SU-DHL-6 (cell line): Measurements from ENCODE around the gene ITLN1.

Source experiments
- H2AFZ ChIP-seq: fragments of 200-600 bp; sonication (generic); 2 replicates; pipeline ENCODE4 v1.6.1; 2014; ENCODE audit warnings: low read depth, mild to moderate bottlenecking, moderate library complexity, mixed read lengths, antibody characterized with exemption, low read length; ENCODE audit not compliant: severe bottlenecking
- H3F3A ChIP-seq: fragments of 200-600 bp; shearing (Covaris generic); 2 replicates; pipeline ENCODE4 v1.6.0; 2016; ENCODE audit warnings: antibody characterized with exemption, mild to moderate bottlenecking; ENCODE audit not compliant: insufficient read depth
- H3K27ac ChIP-seq: fragments of 200-600 bp; sonication (generic); 2 replicates; pipeline ENCODE4 v1.5.1; 2016; ENCODE audit warnings: low read depth, mild to moderate bottlenecking, low read length, moderate library complexity, mixed read lengths
- H3K27me3 ChIP-seq: fragments of 200-600 bp; sonication (generic), shearing (Covaris generic); 2 replicates; pipeline ENCODE4 v1.6.0; 2014; ENCODE audit warnings: mild to moderate bottlenecking, low read length
- H3K36me3 ChIP-seq: fragments of 200-600 bp; sonication (generic); 2 replicates; pipeline ENCODE4 v1.6.1; 2014; ENCODE audit warnings: mild to moderate bottlenecking, low read length, mixed read lengths
- H3K4me2 ChIP-seq: fragments of 300-600, 200-600 bp; shearing (Covaris generic), sonication (generic); 2 replicates; pipeline ENCODE4 v1.6.0; 2014; ENCODE audit warnings: low read length, low read depth, mild to moderate bottlenecking; ENCODE audit not compliant: poor library complexity, severe bottlenecking
- H3K4me3 ChIP-seq: fragments of 200-600 bp; sonication (generic); 2 replicates; pipeline ENCODE4 v1.5.1; 2014; ENCODE audit warnings: antibody characterized with exemption, low read length, mild to moderate bottlenecking, mixed read lengths; ENCODE audit not compliant: insufficient read depth, poor library complexity, severe bottlenecking
- H3K79me2 ChIP-seq: fragments of 200-600 bp; sonication (generic); 2 replicates; pipeline ENCODE4 v1.6.1; 2014; ENCODE audit warnings: mild to moderate bottlenecking, low read length, moderate library complexity; ENCODE audit not compliant: insufficient read depth
- H3K9ac ChIP-seq: fragments of 200-600 bp; sonication (generic); 2 replicates; pipeline ENCODE4 v1.7.0; 2014; ENCODE audit warnings: mild to moderate bottlenecking, low read length
- H3K9me2 ChIP-seq: fragments of 200-600 bp; sonication (generic); replicated peaks from 2 replicates; pipeline ENCODE4 v1.6.1; 2014; ENCODE audit warnings: low read length; ENCODE audit not compliant: insufficient read depth
- H3K9me3 ChIP-seq: fragments of 200-600 bp; sonication (generic); 2 replicates; pipeline ENCODE4 v1.6.1; 2014; ENCODE audit warnings: low read length, mixed read lengths; ENCODE audit not compliant: insufficient read depth
- H4K20me1 ChIP-seq: fragments of 200-600 bp; sonication (generic); 2 replicates; pipeline ENCODE4 v1.6.1; 2014; ENCODE audit warnings: low read depth, mild to moderate bottlenecking, antibody characterized with exemption, low read length, moderate library complexity, mixed read lengths
- EZH2phosphoT487 ChIP-seq: fragments of 200-600 bp; sonication (generic), shearing (Covaris generic); conservative IDR thresholded peaks from 2 replicates; pipeline ENCODE4 v1.6.1; 2018; ENCODE audit warnings: mild to moderate bottlenecking, antibody characterized with exemption, low read length, moderate library complexity, mixed read lengths
- TF ChIP-seq, protein P1 (sequence below): fragments of 200-600 bp; sonication (generic); IDR thresholded peaks from one replicate; pipeline ENCODE4 v1.5.1; 2017; ENCODE audit warnings: antibody characterized with exemption, mild to moderate bottlenecking, low read length, moderate library complexity; ENCODE audit not compliant: insufficient read depth, poor library complexity, severe bottlenecking

Gene ITLN1

DNA sequence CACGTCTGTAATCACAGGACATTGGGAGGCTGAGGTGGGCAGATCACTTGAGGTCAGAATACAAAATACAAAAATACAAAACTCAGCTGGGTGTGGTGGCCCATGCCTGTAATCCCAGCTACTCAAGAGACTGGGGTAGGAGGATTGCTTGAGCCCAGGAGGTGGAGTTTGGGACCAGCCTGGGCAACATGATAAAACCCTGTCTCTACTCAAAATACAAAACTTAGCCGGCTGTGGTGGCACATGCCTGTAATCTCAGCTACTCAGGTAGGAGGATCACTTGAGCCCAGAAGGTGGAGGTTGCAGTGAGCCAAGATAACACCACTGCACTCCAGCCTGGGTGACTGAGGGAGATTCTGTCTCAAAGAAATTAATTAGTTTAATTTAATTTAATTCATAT lies 6.5 kb upstream of the ITLN1 start:
- H3K27ac ChIP-seq, result no peak overlapping the region
- H3K4me2 ChIP-seq, result no peak overlapping the region
- H3K9ac ChIP-seq, result no peak overlapping the region
- H3K9me2 ChIP-seq, result no peaks in the 10 kb centered on the region
- H2AFZ ChIP-seq, result no peak overlapping the region
- H3K4me3 ChIP-seq, result no peak overlapping the region
- H3K36me3 ChIP-seq, result no peaks in the 10 kb centered on the region
- no peaks in the 10 kb centered on the region for H3K79me2 ChIP-seq
- H4K20me1 ChIP-seq, result no peaks in the 10 kb centered on the region
- TF ChIP-seq EZH2phosphoT487, result no peak
- TF ChIP-seq, protein P1, sequence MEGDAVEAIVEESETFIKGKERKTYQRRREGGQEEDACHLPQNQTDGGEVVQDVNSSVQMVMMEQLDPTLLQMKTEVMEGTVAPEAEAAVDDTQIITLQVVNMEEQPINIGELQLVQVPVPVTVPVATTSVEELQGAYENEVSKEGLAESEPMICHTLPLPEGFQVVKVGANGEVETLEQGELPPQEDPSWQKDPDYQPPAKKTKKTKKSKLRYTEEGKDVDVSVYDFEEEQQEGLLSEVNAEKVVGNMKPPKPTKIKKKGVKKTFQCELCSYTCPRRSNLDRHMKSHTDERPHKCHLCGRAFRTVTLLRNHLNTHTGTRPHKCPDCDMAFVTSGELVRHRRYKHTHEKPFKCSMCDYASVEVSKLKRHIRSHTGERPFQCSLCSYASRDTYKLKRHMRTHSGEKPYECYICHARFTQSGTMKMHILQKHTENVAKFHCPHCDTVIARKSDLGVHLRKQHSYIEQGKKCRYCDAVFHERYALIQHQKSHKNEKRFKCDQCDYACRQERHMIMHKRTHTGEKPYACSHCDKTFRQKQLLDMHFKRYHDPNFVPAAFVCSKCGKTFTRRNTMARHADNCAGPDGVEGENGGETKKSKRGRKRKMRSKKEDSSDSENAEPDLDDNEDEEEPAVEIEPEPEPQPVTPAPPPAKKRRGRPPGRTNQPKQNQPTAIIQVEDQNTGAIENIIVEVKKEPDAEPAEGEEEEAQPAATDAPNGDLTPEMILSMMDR, result no peak
- no peaks in the 10 kb centered on the region for H3F3A ChIP-seq
- no peaks in the 10 kb centered on the region for H3K9me3 ChIP-seq
- no peaks in the 10 kb centered on the region for H3K27me3 ChIP-seq

DNA sequence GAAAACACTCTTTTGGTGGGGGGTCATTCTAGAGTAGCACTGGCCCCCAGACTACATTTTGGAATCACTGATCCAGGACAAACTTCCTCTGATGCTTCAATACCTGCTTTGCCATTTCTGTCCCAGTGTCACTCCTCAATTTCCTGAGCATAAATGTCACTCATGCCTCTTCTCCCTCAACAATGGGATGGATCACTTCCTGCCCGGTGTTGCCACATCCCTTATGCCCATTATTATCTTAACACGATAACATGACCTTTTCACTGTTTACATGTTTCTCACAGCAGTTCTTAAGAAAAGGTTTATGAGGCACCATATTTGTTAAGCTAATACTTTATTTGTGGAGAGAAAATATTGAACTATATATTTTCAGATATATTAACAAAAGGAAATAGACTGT lies 3.9 kb upstream of the ITLN1 start:
- Histone ChIP-seq H3K4me3 (no peak overlapping the region), H2AFZ (no peak overlapping the region), H3K79me2 (no peaks in the 10 kb centered on the region), H3K4me2 (no peak overlapping the region), H4K20me1 (no peaks in the 10 kb centered on the region), H3K36me3 (no peaks in the 10 kb centered on the region), H3K27ac (no peak overlapping the region), H3K27me3 (no peaks in the 10 kb centered on the region), H3F3A (no peaks in the 10 kb centered on the region), H3K9me3 (no peaks in the 10 kb centered on the region), H3K9ac (no peak overlapping the region), H3K9me2 (no peaks in the 10 kb centered on the region)
- TF ChIP-seq, protein P1, result no peak

DNA sequence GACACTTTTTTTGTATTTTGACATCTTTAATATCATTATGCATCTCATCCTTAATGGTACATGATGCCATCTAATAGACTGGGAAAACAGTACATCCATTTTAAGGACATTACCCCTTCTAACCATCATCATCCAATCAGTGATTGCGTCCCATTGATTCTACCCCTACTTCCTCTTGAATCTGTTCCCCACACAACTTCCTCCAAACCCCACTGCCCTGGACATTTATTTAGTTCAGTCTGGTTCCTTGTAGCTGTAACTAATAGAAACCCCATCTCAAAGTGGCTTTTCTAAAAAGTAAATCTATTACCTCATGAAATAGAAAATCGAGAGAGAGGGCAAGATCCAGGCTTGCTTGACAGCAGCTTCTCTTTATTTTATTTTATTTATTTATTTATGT lies 2.1 kb upstream of the ITLN1 start:
- H4K20me1 ChIP-seq, result no peaks in the 10 kb centered on the region
- H3K4me3 ChIP-seq, result no peak overlapping the region
- H3K27ac ChIP-seq, result no peak overlapping the region
- no peaks in the 10 kb centered on the region for H3F3A ChIP-seq
- no peaks in the 10 kb centered on the region for H3K27me3 ChIP-seq
- no peak for TF ChIP-seq EZH2phosphoT487
- TF ChIP-seq, protein P1, result no peak
- H3K9me3 ChIP-seq, result no peaks in the 10 kb centered on the region
- H3K36me3 ChIP-seq, result no peaks in the 10 kb centered on the region
- H3K9ac ChIP-seq, result no peak overlapping the region
- H3K4me2 ChIP-seq, result no peak overlapping the region
- H3K79me2 ChIP-seq, result no peaks in the 10 kb centered on the region
- H2AFZ ChIP-seq, result no peak overlapping the region
- H3K9me2 ChIP-seq, result no peaks in the 10 kb centered on the region

DNA sequence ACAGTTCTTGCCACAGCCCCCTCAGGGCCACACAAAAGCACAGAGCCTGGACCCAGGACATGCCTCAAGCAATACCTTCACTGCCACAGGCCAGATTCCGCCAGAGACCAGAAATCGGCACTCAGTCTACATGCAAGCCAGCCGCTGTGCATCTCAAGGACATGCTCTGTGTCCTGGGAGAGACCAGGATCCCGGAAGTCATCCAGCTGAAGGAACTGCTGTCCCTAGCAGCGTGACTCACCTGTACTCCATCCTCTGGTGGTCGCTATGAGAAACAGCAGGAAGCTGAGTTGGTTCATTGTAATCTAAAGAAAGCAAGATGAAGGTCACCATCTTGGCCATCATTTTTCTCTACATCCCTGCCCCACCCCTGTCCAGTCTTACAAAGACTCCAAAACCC lies 401 bp downstream of the ITLN1 start:
- Histone ChIP-seq H3K27me3 (no peaks in the 10 kb centered on the region), H3K36me3 (no peaks in the 10 kb centered on the region), H3K9me2 (no peaks in the 10 kb centered on the region), H3K4me2 (no peak overlapping the region), H3F3A (no peaks in the 10 kb centered on the region), H3K27ac (no peak overlapping the region), H2AFZ (peak overlapping the region; percentile 35), H4K20me1 (no peaks in the 10 kb centered on the region), H3K4me3 (no peak overlapping the region), H3K9me3 (no peaks in the 10 kb centered on the region), H3K79me2 (no peaks in the 10 kb centered on the region), H3K9ac (no peak overlapping the region)
- no peak for TF ChIP-seq EZH2phosphoT487
- TF ChIP-seq, protein P1, result no peak
